WTC11 (cell line): ENCODE measurements around the gene MEGF10. TPM values are rescaled to one million over a fixed set of nuclear protein-coding genes. Genes with fewer than 3 reads are reported as not detected.

Experiments used
- ATAC-seq: fragments of 200-7000 bp; cut with Tn5 transposase; 2 replicates; pipeline ENCODE4 v1.10.0; 2021; ENCODE audit warnings: mild to moderate bottlenecking, moderate library complexity
- CTCF ChIA-PET: fragments of 300-600 bp; sonication (Branson Sonifier 250); formaldehyde crosslinking; loops from one replicate; lab custom pipeline; 2021; ENCODE audit warnings: antibody characterized with exemption; lab: Charles Lee
- POLR2A ChIA-PET: fragments of 350-600 bp; sonication (Branson Sonifier 250); formaldehyde crosslinking; loops from one replicate; lab custom pipeline; 2021; ENCODE audit warnings: antibody characterized with exemption; lab: Charles Lee
- DNase-seq: peaks from one replicate; pipeline ENCODE4 v3.0.0; 2021; ENCODE audit warnings: low spot score
- H3K27ac Mint-ChIP-seq: 2 replicates; pipeline ENCODE4 v1.8.0; 2021; ENCODE audit warnings: mixed read lengths
- H3K27me3 Mint-ChIP-seq: 2 replicates; pipeline ENCODE4 v1.8.0; 2021; ENCODE audit warnings: low read depth, mild to moderate bottlenecking, moderate library complexity, mixed read lengths
- H3K36me3 Mint-ChIP-seq: 2 replicates; pipeline ENCODE4 v1.8.0; 2021; ENCODE audit warnings: mixed read lengths
- H3K4me1 Mint-ChIP-seq: 2 replicates; pipeline ENCODE4 v1.8.0; 2022; ENCODE audit warnings: mixed read lengths
- H3K4me3 Mint-ChIP-seq: 2 replicates; pipeline ENCODE4 v1.8.0; 2021; ENCODE audit warnings: mild to moderate bottlenecking, moderate library complexity, mixed read lengths
- H3K9me3 Mint-ChIP-seq: 2 replicates; pipeline ENCODE4 v1.8.0; 2021; ENCODE audit warnings: mixed read lengths
- ATF1 ChIP-seq: sonication (generic); formaldehyde crosslinking; IDR thresholded peaks from 2 replicates; pipeline ENCODE4 v1.8.1; 2023; ENCODE audit warnings: mild to moderate bottlenecking, moderate library complexity, missing genetic modification reagents
- CREM ChIP-seq: sonication (generic); formaldehyde crosslinking; IDR thresholded peaks from 2 replicates; pipeline ENCODE4 v1.8.1; 2022; ENCODE audit warnings: mild to moderate bottlenecking, missing genetic modification reagents, moderate library complexity
- ETV6 ChIP-seq: sonication (generic); formaldehyde crosslinking; IDR thresholded peaks from 2 replicates; pipeline ENCODE4 v1.8.1; 2022; ENCODE audit warnings: mild to moderate bottlenecking, missing genetic modification reagents
- IRF2 ChIP-seq: sonication (generic); formaldehyde crosslinking; IDR thresholded peaks from 2 replicates; pipeline ENCODE4 v1.8.0; 2022; ENCODE audit warnings: low read depth, missing genetic modification reagents, borderline replicate concordance
- JAZF1 ChIP-seq: fragments of 250-450 bp; sonication (Bioruptor Pico); IDR thresholded peaks from 2 replicates; pipeline ENCODE4 v1.9.0; 2021; ENCODE audit warnings: moderate library complexity, mild to moderate bottlenecking, inconsistent platforms
- JUN ChIP-seq: sonication (generic); formaldehyde crosslinking; IDR thresholded peaks from 2 replicates; pipeline ENCODE4 v1.8.0; 2023; ENCODE audit warnings: mild to moderate bottlenecking, missing genetic modification reagents
- MYBL2 ChIP-seq: sonication (generic); formaldehyde crosslinking; IDR thresholded peaks from 2 replicates; pipeline ENCODE4 v1.8.1; 2023; ENCODE audit warnings: mild to moderate bottlenecking, moderate library complexity, missing genetic modification reagents
- NFYB ChIP-seq: sonication (generic); formaldehyde crosslinking; conservative IDR thresholded peaks from 2 replicates; pipeline ENCODE4 v1.8.0; 2022; ENCODE audit warnings: low read depth, missing genetic modification reagents
- RELA ChIP-seq: sonication (generic); formaldehyde crosslinking; IDR thresholded peaks from 2 replicates; pipeline ENCODE4 v1.8.1; 2022; ENCODE audit warnings: missing genetic modification reagents, mild to moderate bottlenecking, borderline replicate concordance
- SP1 ChIP-seq: sonication (generic); formaldehyde crosslinking; conservative IDR thresholded peaks from 2 replicates; pipeline ENCODE4 v1.8.1; 2022; ENCODE audit warnings: missing genetic modification reagents
- TP53 ChIP-seq: sonication (generic); formaldehyde crosslinking; IDR thresholded peaks from 2 replicates; pipeline ENCODE4 v1.8.1; 2023; ENCODE audit warnings: mild to moderate bottlenecking, missing genetic modification reagents
- ZNF138 ChIP-seq: sonication (generic); formaldehyde crosslinking; conservative IDR thresholded peaks from 2 replicates; pipeline ENCODE4 v1.8.1; 2022; ENCODE audit warnings: mild to moderate bottlenecking, moderate library complexity, missing genetic modification reagents
- total RNA-seq: library from RNA; stranded (reverse); gene quantifications from 3 replicates; pipeline ENCODE4 v1.2.3, GENCODE V29; 2021
- TF ChIP-seq, protein P1 (sequence below): fragments of 250-450 bp; sonication (Bioruptor Pico); IDR thresholded peaks from 2 replicates; pipeline ENCODE4 v1.9.0; 2021; ENCODE audit warnings: mild to moderate bottlenecking
- TF ChIP-seq, protein P2 (sequence below): sonication (generic); formaldehyde crosslinking; IDR thresholded peaks from 2 replicates; pipeline ENCODE4 v1.8.0; 2023; ENCODE audit warnings: missing genetic modification reagents
- TF ChIP-seq, protein P3 (sequence below): sonication (generic); formaldehyde crosslinking; IDR thresholded peaks from 2 replicates; pipeline ENCODE4 v1.8.1; 2022; ENCODE audit warnings: mild to moderate bottlenecking, missing genetic modification reagents, moderate library complexity, borderline replicate concordance
- TF ChIP-seq, protein P4 (sequence below): sonication (generic); formaldehyde crosslinking; IDR thresholded peaks from 2 replicates; pipeline ENCODE4 v1.8.1; 2023; ENCODE audit warnings: mild to moderate bottlenecking, missing genetic modification reagents
- TF ChIP-seq, protein P5 (sequence below): fragments of 250-450 bp; sonication (Bioruptor Pico); IDR thresholded peaks from 2 replicates; pipeline ENCODE4 v1.9.0; 2021; ENCODE audit warnings: mild to moderate bottlenecking, borderline replicate concordance
- TF ChIP-seq, protein P6 (sequence below): fragments of 250-450 bp; sonication (Bioruptor Pico); conservative IDR thresholded peaks from 2 replicates; pipeline ENCODE4 v1.9.0; 2021; ENCODE audit warnings: mild to moderate bottlenecking

Gene MEGF10
- total RNA-seq, 1 experiment from 2014 or later, result 24.5 TPM

DNA sequence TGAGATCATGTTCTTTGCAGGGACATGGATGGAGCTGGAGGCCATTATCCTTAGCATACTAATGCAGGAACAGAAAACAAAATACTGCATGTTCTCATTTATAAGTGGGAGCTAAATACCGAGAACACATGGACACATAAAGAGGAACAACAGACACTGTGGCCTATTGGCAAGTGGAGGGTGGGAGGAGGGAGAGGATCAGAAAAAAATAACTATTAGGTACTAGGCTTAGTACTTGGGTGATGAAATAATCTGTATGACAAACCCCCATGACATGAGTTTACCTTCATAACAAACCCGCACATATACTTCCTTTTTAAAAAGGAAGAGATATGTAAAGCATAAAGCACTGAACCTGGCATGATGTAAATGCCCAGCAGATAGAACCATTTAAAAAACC lies 99.0 kb downstream of the MEGF10 start:
- POLR2A ChIA-PET, result no interaction called here
- ATAC-seq, result no peak
- Mint-ChIP-seq H3K4me3 (no peak overlapping the region), H3K27ac (no peak overlapping the region), H3K27me3 (no peaks in the 10 kb centered on the region), H3K4me1 (0 out of 2 replicates have a peak, but pooled peaks cover 4% of the 10 kb centered on the region), H3K9me3 (no peaks in the 10 kb centered on the region), H3K36me3 (no peaks in the 10 kb centered on the region)
- DNase-seq, result no peak
- TF ChIP-seq, protein P1, sequence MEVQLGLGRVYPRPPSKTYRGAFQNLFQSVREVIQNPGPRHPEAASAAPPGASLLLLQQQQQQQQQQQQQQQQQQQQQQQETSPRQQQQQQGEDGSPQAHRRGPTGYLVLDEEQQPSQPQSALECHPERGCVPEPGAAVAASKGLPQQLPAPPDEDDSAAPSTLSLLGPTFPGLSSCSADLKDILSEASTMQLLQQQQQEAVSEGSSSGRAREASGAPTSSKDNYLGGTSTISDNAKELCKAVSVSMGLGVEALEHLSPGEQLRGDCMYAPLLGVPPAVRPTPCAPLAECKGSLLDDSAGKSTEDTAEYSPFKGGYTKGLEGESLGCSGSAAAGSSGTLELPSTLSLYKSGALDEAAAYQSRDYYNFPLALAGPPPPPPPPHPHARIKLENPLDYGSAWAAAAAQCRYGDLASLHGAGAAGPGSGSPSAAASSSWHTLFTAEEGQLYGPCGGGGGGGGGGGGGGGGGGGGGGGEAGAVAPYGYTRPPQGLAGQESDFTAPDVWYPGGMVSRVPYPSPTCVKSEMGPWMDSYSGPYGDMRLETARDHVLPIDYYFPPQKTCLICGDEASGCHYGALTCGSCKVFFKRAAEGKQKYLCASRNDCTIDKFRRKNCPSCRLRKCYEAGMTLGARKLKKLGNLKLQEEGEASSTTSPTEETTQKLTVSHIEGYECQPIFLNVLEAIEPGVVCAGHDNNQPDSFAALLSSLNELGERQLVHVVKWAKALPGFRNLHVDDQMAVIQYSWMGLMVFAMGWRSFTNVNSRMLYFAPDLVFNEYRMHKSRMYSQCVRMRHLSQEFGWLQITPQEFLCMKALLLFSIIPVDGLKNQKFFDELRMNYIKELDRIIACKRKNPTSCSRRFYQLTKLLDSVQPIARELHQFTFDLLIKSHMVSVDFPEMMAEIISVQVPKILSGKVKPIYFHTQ, result no peak
- TF ChIP-seq, protein P2, sequence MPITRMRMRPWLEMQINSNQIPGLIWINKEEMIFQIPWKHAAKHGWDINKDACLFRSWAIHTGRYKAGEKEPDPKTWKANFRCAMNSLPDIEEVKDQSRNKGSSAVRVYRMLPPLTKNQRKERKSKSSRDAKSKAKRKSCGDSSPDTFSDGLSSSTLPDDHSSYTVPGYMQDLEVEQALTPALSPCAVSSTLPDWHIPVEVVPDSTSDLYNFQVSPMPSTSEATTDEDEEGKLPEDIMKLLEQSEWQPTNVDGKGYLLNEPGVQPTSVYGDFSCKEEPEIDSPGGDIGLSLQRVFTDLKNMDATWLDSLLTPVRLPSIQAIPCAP, result no peak
- TF ChIP-seq, protein P3, sequence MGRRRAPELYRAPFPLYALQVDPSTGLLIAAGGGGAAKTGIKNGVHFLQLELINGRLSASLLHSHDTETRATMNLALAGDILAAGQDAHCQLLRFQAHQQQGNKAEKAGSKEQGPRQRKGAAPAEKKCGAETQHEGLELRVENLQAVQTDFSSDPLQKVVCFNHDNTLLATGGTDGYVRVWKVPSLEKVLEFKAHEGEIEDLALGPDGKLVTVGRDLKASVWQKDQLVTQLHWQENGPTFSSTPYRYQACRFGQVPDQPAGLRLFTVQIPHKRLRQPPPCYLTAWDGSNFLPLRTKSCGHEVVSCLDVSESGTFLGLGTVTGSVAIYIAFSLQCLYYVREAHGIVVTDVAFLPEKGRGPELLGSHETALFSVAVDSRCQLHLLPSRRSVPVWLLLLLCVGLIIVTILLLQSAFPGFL (CRISPR knock-in tag), result no peak
- TF ChIP-seq ATF1 (no peak), TP53 (CRISPR knock-in tag) (no peak), RELA (no peak), JUN (CRISPR knock-in tag) (no peak), SP1 (CRISPR knock-in tag) (no peak)
- TF ChIP-seq, protein P4, sequence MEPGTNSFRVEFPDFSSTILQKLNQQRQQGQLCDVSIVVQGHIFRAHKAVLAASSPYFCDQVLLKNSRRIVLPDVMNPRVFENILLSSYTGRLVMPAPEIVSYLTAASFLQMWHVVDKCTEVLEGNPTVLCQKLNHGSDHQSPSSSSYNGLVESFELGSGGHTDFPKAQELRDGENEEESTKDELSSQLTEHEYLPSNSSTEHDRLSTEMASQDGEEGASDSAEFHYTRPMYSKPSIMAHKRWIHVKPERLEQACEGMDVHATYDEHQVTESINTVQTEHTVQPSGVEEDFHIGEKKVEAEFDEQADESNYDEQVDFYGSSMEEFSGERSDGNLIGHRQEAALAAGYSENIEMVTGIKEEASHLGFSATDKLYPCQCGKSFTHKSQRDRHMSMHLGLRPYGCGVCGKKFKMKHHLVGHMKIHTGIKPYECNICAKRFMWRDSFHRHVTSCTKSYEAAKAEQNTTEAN (CRISPR knock-in tag), result no peak
- CTCF ChIA-PET, result interaction anchor here (1.2 kb wide), 1 partner anchor 15 kb away, joined by 4 read pairs; no protein-coding TSS in a partner anchor

DNA sequence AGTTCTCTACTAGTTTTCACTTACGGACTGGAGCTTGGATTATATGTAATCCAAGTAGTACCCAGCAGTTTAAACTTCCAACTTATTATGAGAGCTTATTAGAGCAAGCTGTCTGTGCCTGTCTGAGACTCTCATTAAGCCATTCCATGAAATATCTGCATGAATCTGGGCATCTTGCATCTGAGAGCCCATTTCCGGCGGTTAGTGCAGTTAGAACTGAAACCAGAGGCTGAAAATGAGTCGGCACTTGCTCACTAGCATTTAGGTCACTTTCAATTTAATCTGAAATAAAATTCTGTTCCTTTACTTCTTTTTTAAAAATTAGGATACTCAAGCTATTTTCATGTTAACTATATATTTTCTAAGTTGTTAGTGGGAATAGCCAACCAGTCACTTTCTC lies 102.2 kb downstream of the MEGF10 start:
- H3K4me3 Mint-ChIP-seq, result no peak overlapping the region
- CTCF ChIA-PET, result interaction anchor here (0.9 kb wide), 1 partner anchor 19 kb away, joined by 3 read pairs; no protein-coding TSS in a partner anchor

More for the DNA sequence above, 102.2 kb downstream of the MEGF10 start:
- no peak for DNase-seq
- Mint-ChIP-seq H3K36me3 (no peaks in the 10 kb centered on the region), H3K27ac (no peak overlapping the region), H3K27me3 (no peaks in the 10 kb centered on the region), H3K4me1 (peaks cover 10% of the 10 kb centered on the region), H3K9me3 (no peaks in the 10 kb centered on the region)
- TF ChIP-seq JAZF1 (no peak), IRF2 (CRISPR knock-in tag) (no peak), NFYB (CRISPR knock-in tag) (no peak), CREM (no peak), ZNF138 (CRISPR knock-in tag) (no peak), MYBL2 (CRISPR knock-in tag) (no peak), ETV6 (CRISPR knock-in tag) (no peak)
- TF ChIP-seq, protein P4 (CRISPR knock-in tag), result no peak
- TF ChIP-seq, protein P5, sequence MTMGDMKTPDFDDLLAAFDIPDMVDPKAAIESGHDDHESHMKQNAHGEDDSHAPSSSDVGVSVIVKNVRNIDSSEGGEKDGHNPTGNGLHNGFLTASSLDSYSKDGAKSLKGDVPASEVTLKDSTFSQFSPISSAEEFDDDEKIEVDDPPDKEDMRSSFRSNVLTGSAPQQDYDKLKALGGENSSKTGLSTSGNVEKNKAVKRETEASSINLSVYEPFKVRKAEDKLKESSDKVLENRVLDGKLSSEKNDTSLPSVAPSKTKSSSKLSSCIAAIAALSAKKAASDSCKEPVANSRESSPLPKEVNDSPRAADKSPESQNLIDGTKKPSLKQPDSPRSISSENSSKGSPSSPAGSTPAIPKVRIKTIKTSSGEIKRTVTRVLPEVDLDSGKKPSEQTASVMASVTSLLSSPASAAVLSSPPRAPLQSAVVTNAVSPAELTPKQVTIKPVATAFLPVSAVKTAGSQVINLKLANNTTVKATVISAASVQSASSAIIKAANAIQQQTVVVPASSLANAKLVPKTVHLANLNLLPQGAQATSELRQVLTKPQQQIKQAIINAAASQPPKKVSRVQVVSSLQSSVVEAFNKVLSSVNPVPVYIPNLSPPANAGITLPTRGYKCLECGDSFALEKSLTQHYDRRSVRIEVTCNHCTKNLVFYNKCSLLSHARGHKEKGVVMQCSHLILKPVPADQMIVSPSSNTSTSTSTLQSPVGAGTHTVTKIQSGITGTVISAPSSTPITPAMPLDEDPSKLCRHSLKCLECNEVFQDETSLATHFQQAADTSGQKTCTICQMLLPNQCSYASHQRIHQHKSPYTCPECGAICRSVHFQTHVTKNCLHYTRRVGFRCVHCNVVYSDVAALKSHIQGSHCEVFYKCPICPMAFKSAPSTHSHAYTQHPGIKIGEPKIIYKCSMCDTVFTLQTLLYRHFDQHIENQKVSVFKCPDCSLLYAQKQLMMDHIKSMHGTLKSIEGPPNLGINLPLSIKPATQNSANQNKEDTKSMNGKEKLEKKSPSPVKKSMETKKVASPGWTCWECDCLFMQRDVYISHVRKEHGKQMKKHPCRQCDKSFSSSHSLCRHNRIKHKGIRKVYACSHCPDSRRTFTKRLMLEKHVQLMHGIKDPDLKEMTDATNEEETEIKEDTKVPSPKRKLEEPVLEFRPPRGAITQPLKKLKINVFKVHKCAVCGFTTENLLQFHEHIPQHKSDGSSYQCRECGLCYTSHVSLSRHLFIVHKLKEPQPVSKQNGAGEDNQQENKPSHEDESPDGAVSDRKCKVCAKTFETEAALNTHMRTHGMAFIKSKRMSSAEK (CRISPR knock-in tag), result no peak
- TF ChIP-seq, protein P6, sequence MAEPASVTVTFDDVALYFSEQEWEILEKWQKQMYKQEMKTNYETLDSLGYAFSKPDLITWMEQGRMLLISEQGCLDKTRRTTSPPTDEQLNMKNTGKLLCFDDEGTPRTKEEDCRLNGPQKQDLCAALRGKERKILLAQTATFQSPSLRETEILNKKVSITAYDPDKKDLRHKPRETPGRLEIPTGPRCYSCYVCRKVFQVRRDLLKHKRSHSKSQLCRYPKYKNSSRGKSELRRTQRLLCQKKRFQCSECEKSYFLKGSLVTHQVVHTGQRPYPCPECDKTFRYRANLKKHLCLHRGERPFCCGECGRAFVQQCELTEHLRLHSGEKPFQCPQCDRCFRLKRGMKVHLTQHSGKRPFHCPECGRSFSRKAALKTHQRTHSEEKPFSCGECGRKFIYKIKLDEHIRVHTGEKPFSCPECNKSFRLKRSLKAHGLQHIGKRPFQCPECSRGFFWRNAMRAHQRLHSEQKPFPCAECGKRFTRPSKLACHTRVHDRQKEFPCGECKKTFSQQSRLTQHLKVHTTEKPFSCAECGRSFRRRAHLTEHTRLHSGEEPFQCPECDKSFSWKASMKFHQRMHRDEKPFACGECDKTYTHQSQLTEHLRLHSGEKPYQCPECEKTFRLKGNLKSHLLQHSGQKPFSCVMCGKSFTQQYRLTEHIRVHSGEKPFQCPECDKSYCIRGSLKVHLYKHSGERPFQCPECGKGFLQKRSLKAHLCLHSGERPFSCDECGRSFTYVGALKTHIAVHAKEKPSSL (CRISPR knock-in tag), result no peak
- POLR2A ChIA-PET, result no interaction called here
- no peak for ATAC-seq
